Fibroblast of skin of right quadriceps (primary cell): ENCODE data around the gene SCN8A.

Source experiments
- DNase-seq: peaks from one replicate; pipeline ENCODE4 v3.0.0-alpha.2; 2013

The SCN8A gene

DNA sequence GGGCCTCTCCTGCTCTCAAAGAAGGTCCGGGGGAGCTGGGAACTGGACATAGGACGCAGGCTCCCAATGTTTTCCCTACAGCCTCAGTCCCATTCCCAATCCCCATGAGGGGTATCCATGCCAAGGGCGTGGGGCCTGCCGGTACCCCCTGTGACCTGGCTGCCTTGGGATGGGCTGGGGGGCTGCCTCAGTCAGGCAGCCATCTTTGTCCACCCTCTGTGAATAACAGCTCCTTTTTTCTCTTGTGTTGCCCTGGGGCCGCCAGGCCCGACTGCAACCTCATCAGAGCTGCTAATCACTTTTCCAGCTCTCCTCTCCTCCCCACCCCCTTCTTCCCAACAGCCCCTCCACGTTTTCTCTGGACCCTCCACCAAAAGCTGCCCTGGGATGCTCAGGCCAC is 246.3 kb downstream of the SCN8A start:
- DNase-seq: no peak

DNA sequence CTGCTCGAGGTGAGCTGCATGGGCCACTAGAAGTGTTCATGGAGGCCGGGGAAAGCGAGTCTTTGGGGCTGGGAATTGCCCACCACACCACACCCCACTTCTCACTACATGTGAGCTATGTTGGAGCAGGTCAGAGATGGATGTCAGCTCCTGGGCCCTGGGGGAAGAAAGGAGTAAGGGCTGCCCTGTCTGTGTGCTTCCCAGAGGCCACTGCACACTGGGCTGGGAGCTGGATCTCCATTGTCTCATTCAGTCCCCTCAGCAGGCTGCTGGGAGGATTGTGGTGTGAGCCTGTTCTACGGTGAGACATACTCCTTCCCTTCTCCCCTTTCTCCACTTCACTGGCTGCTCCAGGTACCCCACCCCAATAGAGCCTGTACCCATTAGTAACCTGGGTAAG is 247.0 kb downstream of the SCN8A start:
- no peak for DNase-seq

DNA sequence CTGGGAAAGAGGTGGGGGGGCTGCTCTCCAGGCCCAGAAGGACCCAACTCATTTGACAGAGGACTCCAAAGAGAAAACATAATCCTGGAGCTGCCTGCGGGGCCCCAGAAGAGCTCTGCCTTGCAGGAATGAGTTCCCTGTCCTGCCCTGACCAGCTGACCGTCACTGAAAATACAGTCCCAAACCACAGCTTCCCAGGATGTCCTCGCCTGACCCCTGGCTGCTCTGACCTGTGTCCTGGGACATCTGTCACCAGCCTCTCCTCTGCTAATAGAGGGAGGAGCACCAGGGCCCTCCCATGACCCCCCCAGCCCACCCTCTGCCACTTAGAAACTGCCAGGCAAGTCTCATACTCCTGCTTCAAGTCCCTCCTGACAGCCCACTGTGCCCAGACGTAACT is 247.7 kb downstream of the SCN8A start:
- DNase-seq: no peak

DNA sequence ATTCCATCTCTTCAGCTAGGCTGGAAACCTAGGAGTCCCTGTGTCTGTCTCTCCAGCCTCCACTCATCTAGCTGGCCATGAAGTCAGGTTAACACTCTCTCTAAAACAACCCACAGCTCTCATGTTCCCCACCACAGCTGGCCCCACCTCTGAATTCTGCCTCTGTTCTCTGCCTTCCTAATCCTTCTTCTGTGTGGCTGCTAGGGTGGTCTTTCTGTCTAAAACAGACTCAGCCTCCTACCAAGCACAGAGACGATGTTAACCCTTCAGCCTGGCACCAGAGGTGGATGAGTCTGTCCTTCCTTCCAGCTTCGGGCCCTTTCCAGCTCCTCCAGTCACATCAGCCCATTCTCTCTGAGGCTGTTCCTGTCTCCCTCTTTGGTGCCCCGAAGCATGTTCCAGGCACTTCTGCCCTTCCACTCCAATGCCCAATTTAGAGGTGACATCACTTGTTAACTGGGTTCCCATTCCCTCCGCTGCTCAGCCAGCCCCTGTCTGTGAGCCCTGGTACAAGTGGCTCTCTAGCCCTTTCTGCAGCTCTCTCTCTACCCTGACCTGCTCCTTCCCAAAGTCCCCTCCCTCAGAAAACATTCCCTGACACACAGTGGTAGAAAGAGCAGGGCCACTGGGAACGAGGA is 248.4 kb downstream of the SCN8A start:
- no peak for DNase-seq

DNA sequence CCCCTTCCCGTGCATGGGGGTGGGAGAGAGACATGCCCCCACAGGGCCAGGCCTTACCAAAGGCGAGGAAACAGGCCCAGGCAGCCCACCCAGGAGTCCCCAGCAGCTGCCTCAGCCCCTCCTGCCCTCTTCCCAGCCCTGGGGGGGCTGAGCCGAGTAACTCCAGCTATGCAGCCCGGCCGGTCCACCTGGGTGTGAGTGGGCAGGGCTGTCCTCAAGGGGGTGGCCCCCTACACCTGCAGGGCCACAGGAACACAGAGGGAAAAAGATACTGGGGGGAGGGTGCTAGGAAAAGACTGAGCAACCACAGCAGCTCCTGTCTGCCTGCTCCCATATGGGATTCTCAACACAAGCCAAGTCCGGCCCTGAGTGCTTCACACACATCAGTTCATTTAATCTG is 249.9 kb downstream of the SCN8A start:
- DNase-seq: no peak

DNA sequence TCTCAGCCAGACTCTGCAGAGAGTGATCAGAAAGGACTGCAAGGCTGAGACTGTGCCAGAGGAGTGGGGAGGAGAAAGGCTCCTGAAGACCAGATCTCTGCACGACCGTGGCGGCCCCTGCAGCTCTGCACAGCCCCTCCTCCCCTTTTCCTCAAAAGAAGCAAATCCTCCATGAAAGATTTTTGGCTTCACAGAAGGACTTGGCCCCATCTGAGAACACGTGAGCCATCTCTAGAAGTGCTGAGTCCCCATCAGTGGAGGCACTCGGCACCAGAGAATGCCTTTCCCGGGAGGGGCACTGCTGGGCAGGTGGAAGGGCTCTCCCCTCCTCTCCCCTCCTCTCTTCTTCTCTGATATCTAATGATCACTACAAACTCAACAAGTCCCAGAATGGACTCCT is 250.7 kb downstream of the SCN8A start:
- no peak for DNase-seq

DNA sequence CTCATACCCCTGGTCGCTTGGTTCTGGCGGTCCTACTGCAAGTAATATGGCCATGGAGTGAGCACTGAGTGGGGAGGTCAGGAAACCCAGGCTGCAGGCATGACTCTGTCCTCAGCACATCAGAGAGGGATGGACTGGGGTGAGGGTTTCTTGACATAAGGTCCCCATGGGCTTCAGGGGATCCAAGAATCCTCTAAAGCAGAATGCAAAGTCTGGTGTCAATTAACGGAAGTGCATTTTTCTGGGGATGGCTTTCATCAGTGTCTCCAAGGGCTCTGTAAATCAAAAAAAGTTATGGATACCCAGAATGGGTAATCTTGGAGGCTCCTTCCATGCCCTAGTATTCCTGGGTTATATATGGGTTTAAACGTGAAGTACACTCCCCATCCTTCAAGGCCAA is 253.8 kb downstream of the SCN8A start:
- DNase-seq: no peak

DNA sequence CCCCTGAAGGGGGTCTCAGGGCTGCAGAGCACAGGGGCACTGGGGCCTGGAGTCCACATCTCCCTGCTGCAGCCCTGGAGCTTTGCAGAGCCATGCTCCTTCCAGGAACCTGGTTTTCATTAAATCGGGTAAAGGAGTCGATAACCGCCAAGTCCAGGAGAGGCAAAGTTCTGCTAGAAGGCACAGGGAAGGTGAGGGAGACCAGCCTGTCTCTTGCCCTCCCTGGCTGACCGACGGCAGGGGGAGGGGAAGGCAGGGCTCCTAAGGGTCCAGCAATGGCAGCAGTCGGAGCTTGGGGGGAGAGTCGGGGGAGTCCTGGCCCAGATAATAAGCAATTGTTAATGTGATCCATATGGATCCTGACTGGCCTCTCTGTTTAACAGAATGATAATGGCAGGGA is 254.4 kb downstream of the SCN8A start:
- DNase-seq: no peak

DNA sequence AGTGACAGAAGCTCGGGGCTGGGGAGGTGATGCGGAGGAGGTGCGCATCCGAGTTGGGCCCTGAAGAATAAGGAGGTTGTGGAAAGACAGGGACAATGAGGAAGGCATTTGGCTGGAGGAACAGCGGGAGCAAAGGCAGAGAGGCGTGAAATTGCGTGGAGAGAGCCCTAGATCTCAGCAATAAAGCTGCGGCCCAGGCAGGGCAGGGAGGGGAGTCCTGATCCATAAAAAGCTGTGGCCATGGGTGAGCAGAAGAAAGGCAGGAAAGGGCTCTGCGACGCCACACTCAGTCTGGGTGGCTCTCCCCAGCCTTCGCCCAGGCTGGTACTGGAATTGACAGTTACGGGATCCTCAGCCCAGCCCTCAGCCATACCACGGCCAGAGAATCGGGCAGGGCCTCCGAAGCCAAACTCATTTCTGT is 255.2 kb downstream of the SCN8A start:
- no peak for DNase-seq

DNA sequence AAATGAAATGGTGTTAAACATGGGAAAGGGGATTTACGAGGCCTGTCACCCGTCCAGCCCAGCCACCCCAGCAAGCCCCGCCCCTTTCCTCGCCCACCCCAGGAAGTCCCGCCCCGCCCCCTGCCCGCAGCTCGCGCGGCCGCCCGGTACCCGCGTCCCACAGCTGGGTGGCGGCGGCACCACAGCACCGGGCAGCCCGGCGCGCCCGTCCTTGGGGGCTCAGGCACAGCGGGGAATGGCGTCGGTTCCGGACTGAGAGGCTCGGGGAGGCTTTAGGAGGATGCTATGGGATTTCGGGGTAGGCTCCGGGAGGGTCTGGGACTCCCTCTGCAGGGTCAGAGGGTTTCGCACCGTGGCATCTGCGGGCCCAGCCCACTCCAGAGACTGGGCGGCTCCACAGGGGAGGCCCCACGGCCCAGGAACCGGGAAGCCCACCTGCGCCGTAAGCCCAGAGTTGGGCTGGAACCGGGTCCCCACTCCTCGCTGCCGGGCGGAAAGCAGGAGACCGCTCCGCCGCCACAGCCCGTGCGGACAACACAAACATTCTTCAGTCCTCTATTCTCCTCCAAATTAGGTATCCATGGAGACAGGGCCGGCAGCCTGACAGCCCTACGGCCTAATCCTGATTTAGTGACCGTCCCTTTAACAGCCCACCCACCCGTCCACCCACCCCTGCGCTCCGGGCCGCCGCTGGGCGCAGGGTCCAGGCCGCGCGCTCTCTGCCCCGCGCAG is 256.0 kb downstream of the SCN8A start:
- no peak for DNase-seq

DNA sequence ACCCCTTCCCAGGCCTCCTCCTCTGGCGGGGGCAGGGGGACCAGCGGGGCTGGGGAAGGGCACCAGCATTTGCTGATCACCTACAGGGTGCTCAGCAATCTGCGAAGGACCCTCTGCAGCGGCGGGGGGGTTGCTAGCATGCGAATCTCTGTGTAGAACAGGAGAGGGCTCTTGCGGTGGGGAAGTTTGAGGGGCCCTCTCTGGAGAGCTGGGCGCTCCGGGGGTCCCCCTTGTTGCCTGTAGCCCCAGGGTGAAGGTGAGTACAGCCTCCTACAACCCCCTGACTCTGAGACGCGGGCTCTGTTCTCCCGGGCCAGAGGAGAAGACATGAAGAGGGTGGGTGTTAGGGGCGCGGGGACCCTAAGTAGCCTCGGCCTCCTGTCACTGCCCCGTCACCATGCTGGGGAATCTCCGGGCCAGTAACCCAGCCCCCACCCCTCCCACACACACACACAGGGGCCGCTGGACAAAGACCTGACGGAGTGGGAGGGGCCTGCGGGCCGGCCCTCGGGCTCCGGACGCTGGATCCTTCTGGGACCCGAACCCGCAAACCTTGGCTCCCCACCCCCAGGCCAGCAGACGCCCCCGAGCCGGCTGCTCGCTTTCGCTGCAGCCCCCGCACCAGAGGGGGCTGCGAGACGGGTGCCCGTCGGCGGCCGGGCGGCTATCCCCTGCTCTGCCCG is 256.8 kb downstream of the SCN8A start:
- no peak for DNase-seq

DNA sequence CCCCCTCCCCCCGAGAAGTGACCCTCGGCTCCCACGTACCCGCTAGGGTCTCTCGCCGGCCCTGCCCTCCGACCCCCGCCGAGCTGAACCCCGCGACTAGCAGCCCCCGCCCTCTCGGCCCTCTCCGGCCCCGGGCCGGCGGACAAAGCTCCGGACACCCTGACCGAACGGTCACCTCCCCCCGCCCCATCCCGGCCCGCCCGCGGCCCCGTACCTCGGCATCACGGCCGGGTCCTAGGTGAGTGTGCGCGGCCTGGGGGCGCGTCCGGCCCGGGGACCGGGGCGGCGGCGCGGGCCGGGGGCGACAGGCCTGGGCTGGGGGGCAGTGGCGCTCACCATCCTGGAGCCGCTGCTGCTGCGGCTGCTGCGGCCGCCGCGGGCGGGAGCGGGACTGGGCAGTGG is 257.3 kb downstream of the SCN8A start, which contains the start of gene FIGNL2:
TSS of gene FIGNL2 (minus strand) at position 393 of the 402 bp plus-strand sequence. CDS start 26,305 bp downstream, outside the sequence.
- DNase-seq: no peak

DNA sequence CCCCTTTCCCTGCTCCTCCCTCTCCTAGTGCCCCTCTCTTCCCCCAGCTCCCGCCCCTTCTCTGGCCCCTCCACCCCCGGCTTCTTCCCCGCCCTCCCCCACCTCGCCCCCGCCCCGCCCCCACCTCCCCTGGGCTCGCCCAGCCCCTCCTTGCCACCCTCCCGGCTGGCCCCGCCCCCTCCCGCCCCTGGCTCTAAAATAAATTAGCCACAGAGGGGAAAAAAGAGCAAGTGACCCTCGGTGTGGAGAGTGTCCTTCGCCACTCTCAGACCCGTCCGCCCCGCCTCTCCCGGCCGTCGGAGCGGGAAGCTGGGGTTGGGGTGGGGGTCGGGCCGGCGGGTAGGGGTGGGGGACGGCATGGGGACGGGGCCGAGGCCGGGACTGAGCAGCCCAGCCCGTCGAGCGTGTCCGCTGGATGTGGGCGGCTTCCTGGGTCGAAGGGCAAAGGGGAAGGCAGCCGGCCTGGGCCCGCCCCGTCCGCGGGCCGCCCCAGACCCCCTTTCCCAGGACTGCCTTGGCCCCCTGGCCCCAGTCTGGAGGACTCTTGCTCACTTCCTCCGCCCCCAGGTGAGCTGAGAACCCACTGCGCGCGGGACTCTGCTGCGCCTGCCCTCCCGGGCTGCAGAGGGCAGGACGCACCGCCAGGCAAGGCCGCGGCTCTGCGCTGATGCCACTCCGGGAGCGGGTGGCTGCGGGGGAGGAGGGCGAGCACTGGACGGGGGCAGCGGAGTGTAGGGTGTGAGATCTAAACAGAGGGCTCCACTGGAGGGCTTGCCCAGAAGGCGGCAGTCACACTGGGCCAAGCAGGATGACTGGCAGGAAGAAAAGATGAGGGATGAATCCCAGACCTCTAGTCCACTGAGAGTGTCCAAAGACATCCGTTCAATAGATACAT is 258.1 kb downstream of the SCN8A start:
- DNase-seq: no peak

DNA sequence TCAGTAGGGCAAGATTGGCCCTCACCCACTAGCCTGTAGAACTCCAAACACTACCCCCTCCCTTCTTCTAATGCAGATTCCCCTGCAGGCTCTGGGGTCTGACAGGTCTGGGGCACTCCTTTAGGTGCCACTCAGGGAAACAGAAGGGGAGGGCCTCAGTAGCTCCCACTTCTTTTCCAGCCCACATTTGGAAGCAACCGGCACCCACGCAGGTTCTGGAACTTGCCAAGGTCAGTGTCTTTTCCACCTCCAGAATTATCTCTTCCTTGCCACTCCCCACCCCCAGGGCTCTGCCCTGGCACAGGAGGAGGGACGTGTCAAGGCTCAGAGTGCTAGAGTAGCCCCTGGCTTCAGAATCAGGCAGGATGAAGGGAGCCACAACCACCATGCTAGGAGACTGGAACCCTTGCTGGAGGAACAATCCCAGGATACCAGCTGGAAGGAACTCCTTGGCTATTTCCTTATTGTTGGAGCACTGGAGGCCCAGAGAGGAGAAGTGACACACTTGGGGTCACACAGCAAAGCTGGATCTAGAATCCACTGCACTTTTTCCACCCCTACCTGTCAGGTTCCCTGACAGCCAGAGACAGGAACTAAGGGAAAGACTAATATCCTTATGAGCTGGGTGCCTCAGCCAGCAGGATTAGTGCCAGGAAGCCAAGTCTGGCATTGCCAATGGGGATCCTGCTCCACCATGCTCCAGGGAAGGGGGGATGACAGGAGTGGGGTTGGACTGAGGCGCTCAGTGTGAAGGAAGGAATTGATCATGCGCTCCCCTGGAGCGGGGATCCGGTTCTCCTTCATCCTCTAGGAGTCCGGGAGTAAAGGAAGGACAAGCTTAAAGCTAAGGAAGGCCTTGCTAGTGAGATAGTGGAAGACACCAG is 259.3 kb downstream of the SCN8A start:
- no peak for DNase-seq

DNA sequence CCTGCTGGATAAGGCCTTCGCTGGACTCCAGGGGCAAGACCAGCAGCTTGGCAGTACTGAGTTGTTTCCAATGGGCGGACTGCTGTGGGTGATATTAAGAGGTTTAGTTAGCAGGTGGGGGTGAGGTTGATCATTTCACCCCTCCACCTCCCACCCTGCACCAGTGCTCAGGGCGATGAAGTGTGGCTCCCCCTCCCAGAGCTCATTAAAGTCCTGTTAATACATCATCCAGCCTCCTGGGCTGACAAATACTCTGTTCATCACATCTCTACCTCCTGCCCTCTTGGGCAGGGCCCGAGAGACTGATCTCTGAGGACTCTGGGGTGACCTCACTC is 259.9 kb downstream of the SCN8A start:
- no peak for DNase-seq

DNA sequence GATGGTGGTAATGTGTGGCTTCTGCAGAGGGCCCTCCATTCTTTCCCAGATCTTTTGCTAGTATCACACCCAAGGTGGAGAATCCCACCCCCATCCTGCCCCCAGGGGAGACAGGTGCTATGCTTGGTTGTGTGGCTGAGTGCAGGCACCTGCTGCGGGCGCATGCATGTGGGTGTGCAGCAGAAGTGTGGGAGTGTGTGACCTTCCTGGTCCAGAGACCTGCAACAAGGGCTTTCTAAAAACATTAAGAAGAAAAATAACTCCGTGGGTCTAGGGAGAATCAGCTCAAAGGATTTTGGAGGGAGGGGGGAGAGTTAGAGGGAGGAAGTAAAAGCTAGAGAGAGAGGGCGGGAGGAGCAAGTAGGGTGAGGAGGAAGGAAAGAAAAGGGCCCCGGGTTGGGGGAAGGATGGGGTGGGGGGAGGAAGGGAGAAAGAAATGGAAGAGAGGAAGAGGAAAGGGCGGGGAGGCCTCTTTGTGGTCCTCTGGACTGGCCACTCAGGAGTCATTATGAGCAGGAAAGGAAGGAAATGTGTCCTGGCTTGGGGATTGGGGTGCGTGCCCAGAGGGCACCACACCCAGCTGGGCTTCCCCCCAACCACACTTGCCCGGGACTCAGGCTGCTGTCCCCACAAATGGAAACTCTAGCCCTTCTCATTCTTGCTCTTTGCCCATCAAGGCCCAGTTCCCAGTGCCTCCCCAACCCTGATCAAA is 260.5 kb downstream of the SCN8A start:
- no peak for DNase-seq

DNA sequence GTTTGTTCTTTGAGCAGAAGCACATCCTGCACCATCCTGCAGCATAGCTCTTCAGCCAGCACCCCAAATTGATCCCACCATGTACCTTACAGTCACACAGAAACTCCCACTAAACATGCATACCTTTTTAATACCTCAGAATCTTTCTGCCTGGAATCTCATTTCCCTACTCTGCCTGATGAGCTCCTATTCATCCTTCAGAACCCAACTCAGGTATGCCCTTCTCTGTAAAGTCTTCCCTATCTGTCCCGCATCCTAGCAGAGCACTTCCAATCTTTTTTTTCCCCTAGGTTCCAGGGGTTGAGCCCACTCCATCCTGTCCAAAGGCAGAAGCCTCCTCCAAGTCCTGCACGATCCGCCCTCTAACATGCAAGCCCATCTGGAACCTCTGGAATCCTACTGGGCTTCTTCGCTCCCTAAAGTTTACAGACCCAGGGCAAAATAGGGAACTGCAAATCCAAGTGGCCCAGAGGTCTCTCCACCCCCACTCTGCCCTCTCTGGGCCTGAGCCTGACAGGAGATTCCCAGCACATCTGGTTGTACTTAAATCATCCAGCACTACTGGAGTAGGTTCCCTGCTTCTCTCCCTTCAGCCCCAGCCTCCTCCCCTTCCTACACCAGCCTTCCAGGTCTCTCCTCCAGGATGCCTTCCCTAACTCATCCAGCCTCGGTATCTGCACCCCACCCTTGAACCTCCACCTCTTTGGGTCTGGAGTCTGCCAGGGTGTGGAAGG is 261.5 kb downstream of the SCN8A start:
- DNase-seq: no peak

DNA sequence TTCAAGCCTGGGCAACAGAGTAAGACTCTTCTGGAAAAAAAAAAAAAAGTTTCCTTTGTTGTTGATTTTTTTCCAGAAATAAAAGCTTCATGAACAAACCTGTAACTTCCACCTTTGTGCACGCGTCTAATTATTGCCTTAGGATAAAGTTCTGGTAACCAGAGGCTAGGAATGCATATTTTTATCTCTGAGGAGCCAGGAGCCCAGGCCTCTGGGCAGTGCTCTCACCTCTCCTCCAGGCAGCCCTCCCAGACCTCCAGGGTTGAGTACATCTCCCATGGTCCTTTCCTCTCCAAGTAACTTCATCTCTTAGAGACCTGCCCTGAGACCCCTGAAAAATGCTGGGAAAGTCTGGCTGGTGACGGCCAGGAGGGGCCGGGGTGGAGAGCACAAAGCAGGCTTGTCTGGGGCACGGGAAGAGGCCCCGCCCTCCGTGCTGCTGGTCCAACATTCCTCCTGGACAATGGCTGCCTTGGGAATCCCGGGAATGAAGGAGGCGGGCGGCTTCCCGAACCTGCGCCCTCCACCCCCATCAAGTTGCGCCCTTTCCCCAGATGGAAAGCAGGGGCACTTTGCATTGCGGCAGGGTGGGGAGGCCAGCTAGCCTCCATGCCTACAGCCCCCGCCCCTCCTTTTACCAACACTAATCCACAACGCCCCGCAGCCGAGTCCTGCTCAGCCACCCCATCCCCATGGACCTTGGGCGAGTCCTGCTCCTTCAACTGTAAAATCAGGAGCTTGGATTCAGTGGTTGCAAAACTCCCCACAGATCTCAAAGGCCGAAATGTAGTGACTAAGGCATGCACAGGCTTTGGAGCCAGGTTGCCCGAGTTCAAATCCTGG is 264.8 kb downstream of the SCN8A start:
- peak; percentile 47 for DNase-seq

DNA sequence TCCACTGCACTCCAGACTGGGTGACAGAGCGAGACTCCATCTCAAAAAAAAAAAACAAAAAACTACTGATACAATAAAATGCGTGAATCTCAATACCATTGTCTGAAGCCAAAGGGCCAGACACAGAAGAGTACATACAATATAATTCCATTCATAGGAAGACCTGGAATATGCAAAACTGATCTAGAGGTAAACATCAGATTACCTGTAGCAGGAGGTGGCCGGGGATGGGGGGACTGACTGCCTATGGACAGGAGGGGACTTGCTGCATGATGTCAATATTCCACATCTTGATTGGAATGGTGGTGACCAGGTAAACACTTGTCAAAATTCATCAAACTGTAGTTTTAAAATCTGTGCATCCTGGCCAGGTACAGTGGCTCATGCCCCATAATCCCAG is 270.0 kb downstream of the SCN8A start:
- no peak for DNase-seq
